Esophagus muscularis mucosa (tissue), 3 donors: ENCODE data around the gene MYADML2.

Experiments
- CTCF ChIP-seq, 3 experiments: fragments of 200-600 bp in 2 of 3; fragments of 450-650 bp in 1 of 3; sonication (generic) in 2 of 3; IDR thresholded peaks; one replicate each; pipeline ENCODE4 v1.5.1; 2017 to 2019; ENCODE audit warnings: antibody characterized with exemption in 3 of 3, mild to moderate bottlenecking in 2 of 3, moderate library complexity in 1 of 3
- POLR2A ChIP-seq: fragments of 450-650 bp; IDR thresholded peaks from one replicate; pipeline ENCODE4 v1.6.1; 2017; ENCODE audit warnings: antibody characterized with exemption, moderate library complexity, mild to moderate bottlenecking, low read depth
- POLR2AphosphoS5 ChIP-seq, 2 donors: sonication (generic); formaldehyde crosslinking; IDR thresholded peaks; one replicate each; pipeline ENCODE4 v1.6.1; 2017; ENCODE audit warnings: antibody characterized with exemption in 2 of 2

- TF ChIP-seq CTCF (IDR thresholded peaks at IDR 0.05) (no peak), POLR2A (no peak), POLR2AphosphoS5 (IDR thresholded peaks at IDR 0.05) (no peak)
These were observed 34.4 kb downstream of the MYADML2 start for GRCh38 chr17:81912441-81913309.
